Effector memory CD4-positive, alpha-beta T cell (primary cell): ENCODE data around the gene PDLIM7.

Source experiments
- DNase-seq, 3 donors: peaks; one replicate each; pipeline ENCODE4 v3.0.0-alpha.2; 2020
- H3K27ac ChIP-seq: 2 replicates; pipeline ENCODE4 v1.7.0; 2013; ENCODE audit warnings: mild to moderate bottlenecking, low read length, moderate library complexity; ENCODE audit not compliant: insufficient read depth, poor library complexity, severe bottlenecking
- H3K27me3 ChIP-seq: replicated peaks from 2 replicates; pipeline ENCODE4 v1.7.0; 2013; ENCODE audit warnings: mild to moderate bottlenecking, low read length; ENCODE audit not compliant: insufficient read depth, control insufficient read depth, poor library complexity, severe bottlenecking
- H3K36me3 ChIP-seq: 2 replicates; pipeline ENCODE4 v1.7.0; 2013; ENCODE audit warnings: mild to moderate bottlenecking, low read length, moderate library complexity; ENCODE audit not compliant: control insufficient read depth, insufficient read depth
- H3K4me1 ChIP-seq: 2 replicates; pipeline ENCODE4 v1.7.0; 2013; ENCODE audit warnings: low read length, mild to moderate bottlenecking; ENCODE audit not compliant: control insufficient read depth, insufficient read depth, poor library complexity, severe bottlenecking
- H3K4me3 ChIP-seq: 2 replicates; pipeline ENCODE4 v1.7.0; 2013; ENCODE audit warnings: low read length, low read depth, mild to moderate bottlenecking; ENCODE audit not compliant: insufficient read depth, poor library complexity, severe bottlenecking
- H3K9me3 ChIP-seq: 2 replicates; pipeline ENCODE4 v1.7.0; 2013; ENCODE audit warnings: mild to moderate bottlenecking, low read length, moderate library complexity; ENCODE audit not compliant: control insufficient read depth

The PDLIM7 gene

GRCh38 chr5:177524941-177525655 is 27.7 kb upstream of the PDLIM7 start:
- Histone ChIP-seq H3K36me3 (peaks cover 49% of the 10 kb centered on the region), H3K27me3 (no peaks in the 10 kb centered on the region), H3K9me3 (no peaks in the 10 kb centered on the region), H3K4me3 (no peak overlapping the region), H3K27ac (no peak overlapping the region), H3K4me1 (no peaks in the 10 kb centered on the region)
- no peak for DNase-seq

GRCh38 chr5:177524539-177524900 is 27.1 kb upstream of the PDLIM7 start:
- Histone ChIP-seq H3K9me3 (no peaks in the 10 kb centered on the region), H3K4me3 (no peak overlapping the region), H3K4me1 (no peaks in the 10 kb centered on the region), H3K36me3 (peaks cover 48% of the 10 kb centered on the region), H3K27me3 (no peaks in the 10 kb centered on the region), H3K27ac (no peak overlapping the region)
- no peak for DNase-seq

GRCh38 chr5:177523711-177524538 is 26.5 kb upstream of the PDLIM7 start:
- DNase-seq = no peak
- no peaks in the 10 kb centered on the region for H3K27me3 ChIP-seq
- H3K9me3 ChIP-seq = no peaks in the 10 kb centered on the region
- H3K36me3 ChIP-seq = peaks cover 48% of the 10 kb centered on the region
- H3K4me1 ChIP-seq = peaks cover 5% of the 10 kb centered on the region
- H3K4me3 ChIP-seq = no peak overlapping the region
- H3K27ac ChIP-seq = no peak overlapping the region

- H3K4me1 ChIP-seq = peaks cover 10% of the 10 kb centered on the region
- no peaks in the 10 kb centered on the region for H3K27me3 ChIP-seq
- DNase-seq = no peak
- H3K9me3 ChIP-seq = no peaks in the 10 kb centered on the region
- peaks cover 30% of the 10 kb centered on the region for H3K36me3 ChIP-seq
- no peak overlapping the region for H3K27ac ChIP-seq
- no peak overlapping the region for H3K4me3 ChIP-seq
Observed at GRCh38 chr5:177520916-177521513, 23.6 kb upstream of the PDLIM7 start.

- H3K36me3 ChIP-seq = peaks cover 24% of the 10 kb centered on the region
- no peak for DNase-seq
- peaks cover 17% of the 10 kb centered on the region for H3K4me1 ChIP-seq
- no peak overlapping the region for H3K4me3 ChIP-seq
- no peak overlapping the region for H3K27ac ChIP-seq
- H3K27me3 ChIP-seq = no peaks in the 10 kb centered on the region
- H3K9me3 ChIP-seq = no peaks in the 10 kb centered on the region
Observed at GRCh38 chr5:177520271-177520670, 22.9 kb upstream of the PDLIM7 start.

GRCh38 chr5:177519463-177520235 is 22.2 kb upstream of the PDLIM7 start:
- Histone ChIP-seq H3K9me3 (no peaks in the 10 kb centered on the region), H3K27ac (peak overlapping the region; percentile 18), H3K27me3 (no peaks in the 10 kb centered on the region), H3K4me1 (peaks cover 21% of the 10 kb centered on the region), H3K36me3 (peaks cover 25% of the 10 kb centered on the region), H3K4me3 (no peak overlapping the region)
- DNase-seq = no peak

- Histone ChIP-seq H3K27ac (peak within 1 kb of the TSS; percentile 72), H3K36me3 (peaks cover 41% of the 10 kb centered on the region), H3K4me3 (peak within 1 kb of the TSS; percentile 89), H3K4me1 (peaks cover 21% of the 10 kb centered on the region), H3K9me3 (no peaks in the 10 kb centered on the region), H3K27me3 (no peaks in the 10 kb centered on the region)
- peak; percentile 91 to 93 (median 91) for DNase-seq
Observed at GRCh38 chr5:177516601-177517568, 19.5 kb upstream of the PDLIM7 start, which contains the start of gene DDX41. Gene DDX41, minus strand, starts transcription at chr5:177516961. Its CDS starts 16 bp downstream, at chr5:177516945.

GRCh38 chr5:177515580-177515979 is 18.2 kb upstream of the PDLIM7 start:
- Histone ChIP-seq H3K4me3 (peak overlapping the region; percentile 89), H3K27ac (no peak overlapping the region), H3K36me3 (peaks cover 44% of the 10 kb centered on the region), H3K9me3 (no peaks in the 10 kb centered on the region), H3K27me3 (no peaks in the 10 kb centered on the region), H3K4me1 (peaks cover 21% of the 10 kb centered on the region)
- no peak for DNase-seq

GRCh38 chr5:177514541-177514940 is 17.1 kb upstream of the PDLIM7 start:
- Histone ChIP-seq H3K9me3 (no peaks in the 10 kb centered on the region), H3K36me3 (peaks cover 48% of the 10 kb centered on the region), H3K27ac (no peak overlapping the region), H3K4me1 (peaks cover 21% of the 10 kb centered on the region), H3K27me3 (no peaks in the 10 kb centered on the region), H3K4me3 (no peak overlapping the region)
- DNase-seq = no peak
